Neutrophil (primary cell): ENCODE measurements around the gene CAB39.
A peak's percentile ranks its signal among the peaks of the same experiment; 100 is the strongest.

Experiments used
- H3K27ac ChIP-seq: fragments of 200-600 bp; sonication (generic); 2 replicates; pipeline ENCODE4 v1.5.1; 2016; ENCODE audit warnings: mild to moderate bottlenecking, moderate library complexity
- H3K27me3 ChIP-seq: fragments of 200-600 bp; sonication (generic); 2 replicates; pipeline ENCODE4 v1.6.0; 2016; ENCODE audit warnings: mild to moderate bottlenecking
- H3K36me3 ChIP-seq: fragments of 200-600 bp; sonication (generic); 2 replicates; pipeline ENCODE4 v1.5.1; 2017
- H3K4me1 ChIP-seq, 2 experiments: fragments of 200-600 bp in 1 of 2; sonication (generic) in 1 of 2; 1 replicate in 1 of 2; 2 replicates in 1 of 2; pipeline versions ENCODE4 v1.5.1 to v1.6.1; 2013 to 2016; ENCODE audit warnings: low read depth in 1 of 2, low read length in 1 of 2, mild to moderate bottlenecking in 1 of 2, moderate library complexity in 1 of 2; ENCODE audit not compliant: control insufficient read depth in 1 of 2, insufficient read depth in 1 of 2
- H3K4me3 ChIP-seq, 2 experiments: fragments of 200-600 bp in 1 of 2; sonication (generic) in 1 of 2; 1 replicate in 1 of 2; 2 replicates in 1 of 2; pipeline ENCODE4 v1.5.1; 2013 to 2016; ENCODE audit warnings: low read depth in 1 of 2, low read length in 1 of 2, mild to moderate bottlenecking in 1 of 2, moderate library complexity in 1 of 2
- H3K9me3 ChIP-seq: fragments of 200-600 bp; sonication (generic); 2 replicates; pipeline ENCODE4 v1.5.1; 2016
- CTCF ChIP-seq: fragments of 200-600 bp; sonication (generic); IDR thresholded peaks from 2 replicates; pipeline ENCODE4 v1.5.1; 2016; ENCODE audit warnings: antibody characterized with exemption

CAB39 gene

GRCh38 chr2:230672836-230673235 lies 39.8 kb upstream of the CAB39 start:
- no peak overlapping the region for H3K4me3 ChIP-seq
- no peaks in the 10 kb centered on the region for H3K36me3 ChIP-seq
- peaks cover 40 to 45% of the 10 kb centered on the region in 2 experiments for H3K4me1 ChIP-seq
- H3K27me3 ChIP-seq = no peaks in the 10 kb centered on the region
- H3K27ac ChIP-seq = no peak overlapping the region
- no peak for TF ChIP-seq CTCF
- no peaks in the 10 kb centered on the region for H3K9me3 ChIP-seq

- Histone ChIP-seq H3K4me1 (peaks cover 38 to 45% of the 10 kb centered on the region in 2 experiments), H3K9me3 (no peaks in the 10 kb centered on the region), H3K27me3 (no peaks in the 10 kb centered on the region), H3K27ac (no peak overlapping the region), H3K4me3 (no peak overlapping the region), H3K36me3 (no peaks in the 10 kb centered on the region)
- TF ChIP-seq CTCF = no peak
Measured at GRCh38 chr2:230674401-230674800, 38.2 kb upstream of the CAB39 start.

GRCh38 chr2:230674966-230675672 lies 37.5 kb upstream of the CAB39 start:
- H3K4me3 ChIP-seq = no peak overlapping the region
- peaks cover 33 to 42% of the 10 kb centered on the region in 2 experiments for H3K4me1 ChIP-seq
- H3K9me3 ChIP-seq = no peaks in the 10 kb centered on the region
- no peak overlapping the region for H3K27ac ChIP-seq
- TF ChIP-seq CTCF = no peak
- no peaks in the 10 kb centered on the region for H3K36me3 ChIP-seq
- H3K27me3 ChIP-seq = no peaks in the 10 kb centered on the region

GRCh38 chr2:230676546-230676945 lies 36.1 kb upstream of the CAB39 start:
- Histone ChIP-seq H3K27ac (no peak overlapping the region), H3K36me3 (no peaks in the 10 kb centered on the region), H3K9me3 (no peaks in the 10 kb centered on the region), H3K4me3 (no peak overlapping the region), H3K4me1 (peaks cover 28 to 35% of the 10 kb centered on the region in 2 experiments), H3K27me3 (no peaks in the 10 kb centered on the region)
- TF ChIP-seq CTCF = no peak

GRCh38 chr2:230677201-230677946 lies 35.3 kb upstream of the CAB39 start:
- TF ChIP-seq CTCF = no peak
- Histone ChIP-seq H3K4me3 (peak overlapping the region in 1 of 2 experiments; percentile 5), H3K27ac (peak overlapping the region; percentile 61), H3K4me1 (peaks cover 28 to 35% of the 10 kb centered on the region in 2 experiments), H3K9me3 (no peaks in the 10 kb centered on the region), H3K27me3 (no peaks in the 10 kb centered on the region), H3K36me3 (no peaks in the 10 kb centered on the region)
